Tibial artery (tissue), 4 donors: ENCODE data around the gene SVEP1.

Experiments
- DNase-seq, 2 donors: peaks; one replicate each; pipeline ENCODE4 v3.0.0-alpha.2; 2019
- H3K27ac ChIP-seq, 2 donors: fragments of 200-600 bp; sonication (generic) in 1 of 2; 1 replicate in 1 of 2; 2 replicates in 1 of 2; pipeline ENCODE4 v1.5.1; 2018 to 2019; ENCODE audit warnings: mild to moderate bottlenecking in 1 of 2
- H3K27me3 ChIP-seq, 2 donors: fragments of 200-600 bp; sonication (generic) in 1 of 2; one replicate each; pipeline versions ENCODE4 v1.5.1 to v1.6.0; 2016 to 2019
- H3K36me3 ChIP-seq, 3 donors: fragments of 200-600 bp; sonication (generic) in 2 of 3; one replicate each; pipeline ENCODE4 v1.5.1; 2016 to 2019; ENCODE audit warnings: mild to moderate bottlenecking in 2 of 3
- H3K4me1 ChIP-seq, 4 donors: fragments of 200-600 bp; sonication (generic) in 2 of 4; 1 replicate in 3 of 4; 2 replicates in 1 of 4; pipeline ENCODE4 v1.5.1; 2016 to 2019
- H3K4me3 ChIP-seq, 2 donors: fragments of 200-600 bp; sonication (generic) in 1 of 2; 1 replicate in 1 of 2; 2 replicates in 1 of 2; pipeline ENCODE4 v1.5.1; 2018 to 2019; ENCODE audit warnings: mild to moderate bottlenecking in 2 of 2
- H3K9me3 ChIP-seq, 3 donors: fragments of 200-600 bp; sonication (generic) in 1 of 3; one replicate each; pipeline ENCODE4 v1.5.1; 2016 to 2019
- CTCF ChIP-seq, 2 experiments: fragments of 200-600 bp in 1 of 2; fragments of 450-650 bp in 1 of 2; IDR thresholded peaks; one replicate each; pipeline ENCODE4 v1.5.1; 2017 to 2019; ENCODE audit warnings: antibody characterized with exemption in 2 of 2, mild to moderate bottlenecking in 1 of 2, moderate library complexity in 1 of 2
- intact Hi-C: fragments of 100-400 bp; cut with DNase I; formaldehyde crosslinking; loops from one replicate; pipeline ENCODE4 v1.15.0; 2023; ENCODE audit warnings: low total_unique reads

Gene SVEP1

GRCh38 chr9:110343551-110343950 is 236.0 kb downstream of the SVEP1 start:
- no peaks in the 10 kb centered on the region for H3K36me3 ChIP-seq
- no peak for DNase-seq
- no peaks in the 10 kb centered on the region for H3K9me3 ChIP-seq
- TF ChIP-seq CTCF (IDR thresholded peaks at IDR 0.05): no peak
- intact Hi-C loops: no loop called here
- no peaks in the 10 kb centered on the region for H3K27me3 ChIP-seq
- no peak overlapping the region for H3K27ac ChIP-seq
- H3K4me3 ChIP-seq: no peak overlapping the region
- H3K4me1 ChIP-seq: no peaks in the 10 kb centered on the region

- H3K4me3 ChIP-seq: no peak overlapping the region
- peaks cover 0 to 4% (median 0%) of the 10 kb centered on the region in 4 donors for H3K4me1 ChIP-seq
- no peak overlapping the region for H3K27ac ChIP-seq
- no peak for TF ChIP-seq CTCF (IDR thresholded peaks at IDR 0.05)
- H3K36me3 ChIP-seq: no peaks in the 10 kb centered on the region
- no peaks in the 10 kb centered on the region for H3K9me3 ChIP-seq
- DNase-seq: no peak
- H3K27me3 ChIP-seq: no peaks in the 10 kb centered on the region
- intact Hi-C loops: no loop called here
Measured at GRCh38 chr9:110340306-110340705, 239.2 kb downstream of the SVEP1 start.

GRCh38 chr9:110338143-110338542 is 241.4 kb downstream of the SVEP1 start:
- no peak for TF ChIP-seq CTCF (IDR thresholded peaks at IDR 0.05)
- Histone ChIP-seq H3K27me3 (no peaks in the 10 kb centered on the region), H3K9me3 (no peaks in the 10 kb centered on the region), H3K36me3 (no peaks in the 10 kb centered on the region), H3K27ac (no peak overlapping the region), H3K4me3 (no peak overlapping the region), H3K4me1 (peaks cover 0 to 4% (median 0%) of the 10 kb centered on the region in 4 donors)
- intact Hi-C loops: no loop called here
- no peak for DNase-seq

- Histone ChIP-seq H3K4me3 (no peak within 1 kb of the TSS), H3K27me3 (no peaks in the 10 kb centered on the region), H3K4me1 (peaks cover 0 to 4% (median 0%) of the 10 kb centered on the region in 4 donors), H3K36me3 (no peaks in the 10 kb centered on the region), H3K27ac (no peak within 1 kb of the TSS), H3K9me3 (no peaks in the 10 kb centered on the region)
- no peak for TF ChIP-seq CTCF (IDR thresholded peaks at IDR 0.05)
- intact Hi-C loops: no loop called here
- DNase-seq: no peak
Measured at GRCh38 chr9:110337727-110338126, 241.8 kb downstream of the SVEP1 start, which contains the start of gene TXNDC8. TXNDC8 (minus strand) TSS chr9:110337863.

- no peaks in the 10 kb centered on the region for H3K27me3 ChIP-seq
- intact Hi-C loops: no loop called here
- TF ChIP-seq CTCF (IDR thresholded peaks at IDR 0.05): no peak
- no peaks in the 10 kb centered on the region for H3K36me3 ChIP-seq
- no peaks in the 10 kb centered on the region for H3K9me3 ChIP-seq
- H3K27ac ChIP-seq: no peak overlapping the region
- H3K4me1 ChIP-seq: peaks cover 0 to 4% (median 0%) of the 10 kb centered on the region in 4 donors
- H3K4me3 ChIP-seq: no peak overlapping the region
- DNase-seq: no peak
Measured at GRCh38 chr9:110336363-110336762, 243.2 kb downstream of the SVEP1 start.

- DNase-seq: no peak
- Histone ChIP-seq H3K27ac (no peak overlapping the region), H3K4me1 (peaks cover 0 to 4% (median 0%) of the 10 kb centered on the region in 4 donors), H3K4me3 (no peak overlapping the region), H3K9me3 (no peaks in the 10 kb centered on the region), H3K36me3 (no peaks in the 10 kb centered on the region), H3K27me3 (no peaks in the 10 kb centered on the region)
- TF ChIP-seq CTCF (IDR thresholded peaks at IDR 0.05): no peak
- intact Hi-C loops: no loop called here
Measured at GRCh38 chr9:110334871-110335270, 244.7 kb downstream of the SVEP1 start.
